ENCODE results near the gene PARD3.
A peak's percentile ranks its signal among the peaks of the same experiment; 100 is the strongest.

The PARD3 gene

GRCh38 chr10:34585422-34586112 is 229.5 kb downstream of the PARD3 start:
- Mint-ChIP-seq H3K9me3 (no peaks in the 10 kb centered on the region), H3K36me3 (ENCODE audit: low read depth) (no peaks in the 10 kb centered on the region), H3K4me3 (no peak overlapping the region), H3K27me3 (no peaks in the 10 kb centered on the region), H3K4me1 (no peaks in the 10 kb centered on the region), H3K27ac (no peak overlapping the region)
- ATAC-seq (no peak), DNase-seq (no peak)

- H3K27me3 Mint-ChIP-seq: no peaks in the 10 kb centered on the region
- DNase-seq (no peak), ATAC-seq (no peak)
- no peaks in the 10 kb centered on the region for H3K4me1 Mint-ChIP-seq
- H3K36me3 Mint-ChIP-seq (ENCODE audit: low read depth): no peaks in the 10 kb centered on the region
- H3K9me3 Mint-ChIP-seq: no peaks in the 10 kb centered on the region
- H3K4me3 Mint-ChIP-seq: no peak overlapping the region
- H3K27ac Mint-ChIP-seq: no peak overlapping the region
Measured at GRCh38 chr10:34584164-34584563, 230.9 kb downstream of the PARD3 start.

- Mint-ChIP-seq H3K36me3 (ENCODE audit: low read depth) (no peaks in the 10 kb centered on the region), H3K4me1 (no peaks in the 10 kb centered on the region), H3K27me3 (no peaks in the 10 kb centered on the region), H3K4me3 (no peak overlapping the region), H3K9me3 (no peaks in the 10 kb centered on the region), H3K27ac (no peak overlapping the region)
- no peak for DNase-seq
- no peak for ATAC-seq
Measured at GRCh38 chr10:34581801-34582532, 233.1 kb downstream of the PARD3 start.

- H3K27ac Mint-ChIP-seq: no peak overlapping the region
- H3K9me3 Mint-ChIP-seq: no peaks in the 10 kb centered on the region
- no peaks in the 10 kb centered on the region for H3K4me1 Mint-ChIP-seq
- DNase-seq (no peak), ATAC-seq (no peak)
- H3K36me3 Mint-ChIP-seq (ENCODE audit: low read depth): no peaks in the 10 kb centered on the region
- H3K27me3 Mint-ChIP-seq: no peaks in the 10 kb centered on the region
- H3K4me3 Mint-ChIP-seq: no peak overlapping the region
Measured at GRCh38 chr10:34580643-34581042, 234.5 kb downstream of the PARD3 start.

- Mint-ChIP-seq H3K27me3 (no peaks in the 10 kb centered on the region), H3K4me1 (no peaks in the 10 kb centered on the region), H3K4me3 (no peak overlapping the region), H3K9me3 (no peaks in the 10 kb centered on the region), H3K36me3 (ENCODE audit: low read depth) (no peaks in the 10 kb centered on the region), H3K27ac (no peak overlapping the region)
- DNase-seq: no peak
- ATAC-seq: no peak
Measured at GRCh38 chr10:34580214-34580613, 234.9 kb downstream of the PARD3 start.

GRCh38 chr10:34578468-34578867 is 236.6 kb downstream of the PARD3 start:
- Mint-ChIP-seq H3K4me1 (no peaks in the 10 kb centered on the region), H3K4me3 (no peak overlapping the region), H3K9me3 (no peaks in the 10 kb centered on the region), H3K27me3 (no peaks in the 10 kb centered on the region), H3K27ac (no peak overlapping the region), H3K36me3 (ENCODE audit: low read depth) (no peaks in the 10 kb centered on the region)
- no peak for ATAC-seq
- no peak for DNase-seq

GRCh38 chr10:34576797-34577196 is 238.3 kb downstream of the PARD3 start:
- Mint-ChIP-seq H3K4me3 (no peak overlapping the region), H3K27me3 (no peaks in the 10 kb centered on the region), H3K9me3 (no peaks in the 10 kb centered on the region), H3K36me3 (ENCODE audit: low read depth) (no peaks in the 10 kb centered on the region), H3K4me1 (no peaks in the 10 kb centered on the region), H3K27ac (no peak overlapping the region)
- DNase-seq (no peak), ATAC-seq (no peak)

- Mint-ChIP-seq H3K4me3 (no peak overlapping the region), H3K9me3 (no peaks in the 10 kb centered on the region), H3K4me1 (no peaks in the 10 kb centered on the region), H3K27me3 (no peaks in the 10 kb centered on the region), H3K36me3 (ENCODE audit: low read depth) (no peaks in the 10 kb centered on the region), H3K27ac (no peak overlapping the region)
- ATAC-seq: no peak
- DNase-seq: no peak
Measured at GRCh38 chr10:34575882-34576281, 239.2 kb downstream of the PARD3 start.

- Mint-ChIP-seq H3K9me3 (no peaks in the 10 kb centered on the region), H3K4me1 (no peaks in the 10 kb centered on the region), H3K36me3 (ENCODE audit: low read depth) (no peaks in the 10 kb centered on the region), H3K4me3 (no peak overlapping the region), H3K27me3 (no peaks in the 10 kb centered on the region), H3K27ac (no peak overlapping the region)
- no peak for DNase-seq
- no peak for ATAC-seq
Measured at GRCh38 chr10:34574353-34574934, 240.7 kb downstream of the PARD3 start.

- DNase-seq: no peak
- Mint-ChIP-seq H3K9me3 (no peaks in the 10 kb centered on the region), H3K27ac (no peak overlapping the region), H3K4me1 (no peaks in the 10 kb centered on the region), H3K4me3 (no peak overlapping the region), H3K36me3 (ENCODE audit: low read depth) (no peaks in the 10 kb centered on the region), H3K27me3 (no peaks in the 10 kb centered on the region)
- no peak for ATAC-seq
Measured at GRCh38 chr10:34570887-34571286, 244.2 kb downstream of the PARD3 start.

GRCh38 chr10:34567659-34568253 is 247.3 kb downstream of the PARD3 start:
- Mint-ChIP-seq H3K27ac (no peak overlapping the region), H3K27me3 (no peaks in the 10 kb centered on the region), H3K4me1 (no peaks in the 10 kb centered on the region), H3K4me3 (no peak overlapping the region), H3K36me3 (ENCODE audit: low read depth) (no peaks in the 10 kb centered on the region), H3K9me3 (no peaks in the 10 kb centered on the region)
- DNase-seq (no peak), ATAC-seq (no peak)

GRCh38 chr10:34565934-34566333 is 249.2 kb downstream of the PARD3 start:
- Mint-ChIP-seq H3K27ac (no peak overlapping the region), H3K36me3 (ENCODE audit: low read depth) (no peaks in the 10 kb centered on the region), H3K27me3 (no peaks in the 10 kb centered on the region), H3K4me3 (no peak overlapping the region), H3K4me1 (no peaks in the 10 kb centered on the region), H3K9me3 (no peaks in the 10 kb centered on the region)
- no peak for ATAC-seq
- DNase-seq: no peak

- ATAC-seq (no peak), DNase-seq (no peak)
- Mint-ChIP-seq H3K9me3 (no peaks in the 10 kb centered on the region), H3K4me1 (no peaks in the 10 kb centered on the region), H3K27me3 (no peaks in the 10 kb centered on the region), H3K27ac (no peak overlapping the region), H3K36me3 (ENCODE audit: low read depth) (no peaks in the 10 kb centered on the region), H3K4me3 (no peak overlapping the region)
Measured at GRCh38 chr10:34558093-34558583, 257.0 kb downstream of the PARD3 start.

GRCh38 chr10:34557173-34557572 is 257.9 kb downstream of the PARD3 start:
- H3K4me1 Mint-ChIP-seq: no peaks in the 10 kb centered on the region
- no peak overlapping the region for H3K27ac Mint-ChIP-seq
- H3K9me3 Mint-ChIP-seq: no peaks in the 10 kb centered on the region
- H3K4me3 Mint-ChIP-seq: no peak overlapping the region
- ATAC-seq: no peak
- H3K36me3 Mint-ChIP-seq (ENCODE audit: low read depth): no peaks in the 10 kb centered on the region
- DNase-seq: no peak
- no peaks in the 10 kb centered on the region for H3K27me3 Mint-ChIP-seq

GRCh38 chr10:34555653-34556052 is 259.4 kb downstream of the PARD3 start:
- Mint-ChIP-seq H3K9me3 (no peaks in the 10 kb centered on the region), H3K27ac (no peak overlapping the region), H3K4me3 (no peak overlapping the region), H3K4me1 (no peaks in the 10 kb centered on the region), H3K27me3 (no peaks in the 10 kb centered on the region), H3K36me3 (ENCODE audit: low read depth) (no peaks in the 10 kb centered on the region)
- DNase-seq (no peak), ATAC-seq (peak; percentile 46)
